ENCODE data around the gene BSN.
A peak's percentile ranks its signal among the peaks of the same experiment; 100 is the strongest.
"Not testable (repeated sequence)": the region's sequence is repeated elsewhere in the genome, so short reads cannot be mapped to it uniquely, and the experiment has no call there.

Gene BSN

DNA sequence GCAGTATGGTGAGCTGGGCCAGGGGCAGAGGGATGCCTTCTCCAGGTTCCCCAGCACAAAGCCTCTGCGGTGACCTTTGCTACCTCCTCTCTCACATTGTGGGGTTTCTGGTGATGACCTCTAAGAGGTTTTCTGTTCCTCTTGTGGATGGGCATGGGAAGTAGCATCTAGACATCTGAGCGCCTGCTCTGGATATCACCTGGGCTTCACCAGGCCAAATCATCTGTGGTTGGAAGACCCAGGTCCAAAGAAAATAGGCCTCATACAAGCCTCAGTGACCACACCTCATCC is 126.9 kb downstream of the BSN start:
- peaks cover 25% of the 10 kb centered on the region for H3K4me1 ChIP-seq (ENCODE audit: control insufficient read depth, insufficient read depth, low read depth, low read length)
- H2AFZ ChIP-seq (ENCODE audit: low read depth, low read length): no peak overlapping the region
- H4K8ac ChIP-seq (ENCODE audit: low read length): no peak overlapping the region
- H3K14ac ChIP-seq (ENCODE audit: low read length in 2 of 2): no peak overlapping the region
- H3K23ac ChIP-seq (ENCODE audit: low read length in 2 of 2): no peak overlapping the region
- peaks cover 83 to 87% of the 10 kb centered on the region in 2 experiments for H3K36me3 ChIP-seq (ENCODE audit: control insufficient read depth in 1 of 2, insufficient read depth in 2 of 2, low read depth in 1 of 2, low read length in 2 of 2)
- H3K79me1 ChIP-seq (replicated peaks; ENCODE audit: low read length, poor library complexity, severe bottlenecking): peaks cover 37% of the 10 kb centered on the region
- H3K27ac ChIP-seq (ENCODE audit: low read length, poor library complexity, severe bottlenecking): no peak overlapping the region
- 100% methylated on average over 1 of the region's 2 CpGs for WGBS
- H2BK15ac ChIP-seq (ENCODE audit: low read depth, poor library complexity, severe bottlenecking): no peak overlapping the region
- DNase-seq: no peak
- no peaks in the 10 kb centered on the region for H3K27me3 ChIP-seq (ENCODE audit: control insufficient read depth in 1 of 2, insufficient read depth in 1 of 2, low read length in 2 of 2)
- H3K9me3 ChIP-seq (ENCODE audit: control insufficient read depth, low read length): no peaks in the 10 kb centered on the region
- H3K9ac ChIP-seq (ENCODE audit: low read length): no peak overlapping the region
- H4K91ac ChIP-seq (ENCODE audit: low read length): no peak overlapping the region
- H2BK120ac ChIP-seq (ENCODE audit: low read depth, low read length): no peak overlapping the region
- no peak overlapping the region for H3K18ac ChIP-seq (ENCODE audit: low read depth in 1 of 2, low read length in 2 of 2)
- H3K4ac ChIP-seq (ENCODE audit: low read depth in 1 of 2, low read length in 2 of 2): no peak overlapping the region
- no peak overlapping the region for H2AK5ac ChIP-seq (ENCODE audit: low read length, severe bottlenecking)
- H2BK5ac ChIP-seq (ENCODE audit: low read depth, low read length, poor library complexity, severe bottlenecking): no peak overlapping the region
- no peak overlapping the region for H3K4me2 ChIP-seq (ENCODE audit: low read length, poor library complexity, severe bottlenecking)
- no peak overlapping the region for H2BK12ac ChIP-seq (ENCODE audit: low read length in 2 of 2)
- H3K4me3 ChIP-seq (ENCODE audit: insufficient read depth in 1 of 2, low read depth in 1 of 2, low read length in 2 of 2): no peak overlapping the region

GRCh38 chr3:49681543-49681942 is 127.3 kb downstream of the BSN start:
- Histone ChIP-seq H3K36me3 (ENCODE audit: control insufficient read depth in 1 of 2, insufficient read depth in 2 of 2, low read depth in 1 of 2, low read length in 2 of 2) (peaks cover 79 to 83% of the 10 kb centered on the region in 2 experiments), H3K23ac (ENCODE audit: low read length in 2 of 2) (no peak overlapping the region), H3K4me3 (ENCODE audit: insufficient read depth in 1 of 2, low read depth in 1 of 2, low read length in 2 of 2) (no peak overlapping the region), H3K27me3 (ENCODE audit: control insufficient read depth in 1 of 2, insufficient read depth in 1 of 2, low read length in 2 of 2) (no peaks in the 10 kb centered on the region), H3K4me2 (ENCODE audit: low read length, poor library complexity, severe bottlenecking) (no peak overlapping the region), H3K4me1 (ENCODE audit: control insufficient read depth, insufficient read depth, low read depth, low read length) (peaks cover 24% of the 10 kb centered on the region), H2BK12ac (ENCODE audit: low read length in 2 of 2) (no peak overlapping the region), H3K27ac (ENCODE audit: low read length, poor library complexity, severe bottlenecking) (no peak overlapping the region), H3K18ac (ENCODE audit: low read depth in 1 of 2, low read length in 2 of 2) (no peak overlapping the region), H3K4ac (ENCODE audit: low read depth in 1 of 2, low read length in 2 of 2) (no peak overlapping the region), H2AK5ac (ENCODE audit: low read length, severe bottlenecking) (no peak overlapping the region), H2BK15ac (ENCODE audit: low read depth, poor library complexity, severe bottlenecking) (no peak overlapping the region), H4K8ac (ENCODE audit: low read length) (no peak overlapping the region), H2BK120ac (ENCODE audit: low read depth, low read length) (no peak overlapping the region), H3K9me3 (ENCODE audit: control insufficient read depth, low read length) (no peaks in the 10 kb centered on the region), H4K91ac (ENCODE audit: low read length) (no peak overlapping the region), H2AFZ (ENCODE audit: low read depth, low read length) (no peak overlapping the region), H3K79me1 (replicated peaks; ENCODE audit: low read length, poor library complexity, severe bottlenecking) (peaks cover 33% of the 10 kb centered on the region), H3K9ac (ENCODE audit: low read length) (no peak overlapping the region), H3K14ac (ENCODE audit: low read length in 2 of 2) (no peak overlapping the region), H2BK5ac (ENCODE audit: low read depth, low read length, poor library complexity, severe bottlenecking) (no peak overlapping the region)
- DNase-seq: no peak
- 99% methylated on average over 4 of the region's 4 CpGs for WGBS

- H2AFZ ChIP-seq (ENCODE audit: low read depth, low read length): no peak overlapping the region
- H4K8ac ChIP-seq (ENCODE audit: low read length): no peak overlapping the region
- no peak overlapping the region for H3K4ac ChIP-seq (ENCODE audit: low read depth in 1 of 2, low read length in 2 of 2)
- no peak overlapping the region for H2BK12ac ChIP-seq (ENCODE audit: low read length in 2 of 2)
- no peaks in the 10 kb centered on the region for H3K9me3 ChIP-seq (ENCODE audit: control insufficient read depth, low read length)
- no peak for DNase-seq
- H3K36me3 ChIP-seq (ENCODE audit: control insufficient read depth in 1 of 2, insufficient read depth in 2 of 2, low read depth in 1 of 2, low read length in 2 of 2): peaks cover 63 to 67% of the 10 kb centered on the region in 2 experiments
- H3K9ac ChIP-seq (ENCODE audit: low read length): no peak overlapping the region
- no peak overlapping the region for H2BK5ac ChIP-seq (ENCODE audit: low read depth, low read length, poor library complexity, severe bottlenecking)
- H3K4me1 ChIP-seq (ENCODE audit: control insufficient read depth, insufficient read depth, low read depth, low read length): peaks cover 28% of the 10 kb centered on the region
- H2BK120ac ChIP-seq (ENCODE audit: low read depth, low read length): no peak overlapping the region
- WGBS: 100% methylated on average over 3 of the region's 6 CpGs
- H3K18ac ChIP-seq (ENCODE audit: low read depth in 1 of 2, low read length in 2 of 2): no peak overlapping the region
- H2AK5ac ChIP-seq (ENCODE audit: low read length, severe bottlenecking): no peak overlapping the region
- peaks cover 19% of the 10 kb centered on the region for H3K79me1 ChIP-seq (replicated peaks; ENCODE audit: low read length, poor library complexity, severe bottlenecking)
- H4K91ac ChIP-seq (ENCODE audit: low read length): no peak overlapping the region
- no peaks in the 10 kb centered on the region for H3K27me3 ChIP-seq (ENCODE audit: control insufficient read depth in 1 of 2, insufficient read depth in 1 of 2, low read length in 2 of 2)
- H3K27ac ChIP-seq (ENCODE audit: low read length, poor library complexity, severe bottlenecking): peak overlapping the region; percentile 91
- no peak overlapping the region for H2BK15ac ChIP-seq (ENCODE audit: low read depth, poor library complexity, severe bottlenecking)
- no peak overlapping the region for H3K4me3 ChIP-seq (ENCODE audit: insufficient read depth in 1 of 2, low read depth in 1 of 2, low read length in 2 of 2)
- no peak overlapping the region for H3K23ac ChIP-seq (ENCODE audit: low read length in 2 of 2)
- no peak overlapping the region for H3K14ac ChIP-seq (ENCODE audit: low read length in 2 of 2)
- H3K4me2 ChIP-seq (ENCODE audit: low read length, poor library complexity, severe bottlenecking): no peak overlapping the region
Measured at GRCh38 chr3:49683162-49683561, 128.9 kb downstream of the BSN start.

DNA sequence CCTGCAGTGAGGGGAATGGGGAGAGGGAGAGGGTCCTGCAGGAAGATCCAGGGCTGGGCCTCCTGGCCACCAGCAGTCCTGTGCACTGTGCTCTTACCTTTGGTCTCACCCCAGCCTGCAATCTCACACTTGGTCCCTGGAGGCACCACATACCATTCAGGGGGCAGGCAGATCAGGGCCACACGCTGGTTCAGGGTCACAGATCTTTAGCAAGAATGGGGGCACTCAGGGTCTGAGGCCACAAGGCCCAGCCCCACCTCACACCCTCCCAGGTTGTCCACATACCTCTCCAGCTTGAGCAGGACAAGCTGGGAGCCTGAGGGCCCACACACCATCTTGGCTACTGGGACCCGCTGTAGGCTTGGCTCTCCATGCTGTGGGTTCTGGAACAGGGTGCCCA is 130.2 kb downstream of the BSN start:
- not testable (repeated sequence) for H3K4me2 ChIP-seq (ENCODE audit: low read length, poor library complexity, severe bottlenecking); H3K27ac ChIP-seq (ENCODE audit: low read length, poor library complexity, severe bottlenecking); H2BK5ac ChIP-seq (ENCODE audit: low read depth, low read length, poor library complexity, severe bottlenecking); H3K9ac ChIP-seq (ENCODE audit: low read length); H2AK5ac ChIP-seq (ENCODE audit: low read length, severe bottlenecking); H2AFZ ChIP-seq (ENCODE audit: low read depth, low read length); H2BK120ac ChIP-seq (ENCODE audit: low read depth, low read length); H3K27me3 ChIP-seq (ENCODE audit: control insufficient read depth in 1 of 2, insufficient read depth in 1 of 2, low read length in 2 of 2); H3K18ac ChIP-seq (ENCODE audit: low read depth in 1 of 2, low read length in 2 of 2); H4K8ac ChIP-seq (ENCODE audit: low read length); H3K4ac ChIP-seq (ENCODE audit: low read depth in 1 of 2, low read length in 2 of 2); DNase-seq; H3K4me3 ChIP-seq (ENCODE audit: insufficient read depth in 1 of 2, low read depth in 1 of 2, low read length in 2 of 2); H3K79me1 ChIP-seq (replicated peaks; ENCODE audit: low read length, poor library complexity, severe bottlenecking); H2BK12ac ChIP-seq (ENCODE audit: low read length in 2 of 2); H3K23ac ChIP-seq (ENCODE audit: low read length in 2 of 2); H3K14ac ChIP-seq (ENCODE audit: low read length in 2 of 2); H4K91ac ChIP-seq (ENCODE audit: low read length); H3K9me3 ChIP-seq (ENCODE audit: control insufficient read depth, low read length); H2BK15ac ChIP-seq (ENCODE audit: low read depth, poor library complexity, severe bottlenecking)
- Histone ChIP-seq H3K36me3 (ENCODE audit: control insufficient read depth in 1 of 2, insufficient read depth in 2 of 2, low read depth in 1 of 2, low read length in 2 of 2) (peaks cover 50 to 54% of the 10 kb centered on the region in 2 experiments), H3K4me1 (ENCODE audit: control insufficient read depth, insufficient read depth, low read depth, low read length) (peaks cover 31% of the 10 kb centered on the region)
- 100% methylated on average over 2 of the region's 2 CpGs for WGBS

All from mesenchymal stem cell (in vitro differentiated cells and primary cell).